Mucosa of gallbladder (tissue), 1 donor: Measurements from ENCODE around the gene SCUBE1. TPM values are rescaled to one million over a fixed set of nuclear protein-coding genes. Genes with fewer than 3 reads are reported as not detected.

Experiments used
- DNase-seq: peaks from one replicate; pipeline ENCODE4 v3.0.0-alpha.2; 2020; ENCODE audit warnings: low spot score
- total RNA-seq: library from RNA; stranded (reverse); gene quantifications from one replicate; pipeline ENCODE4 v1.2.1, GENCODE V29; 2021
- donor health status: DM: no; HTN: no; CAD: no.

Gene SCUBE1
- total RNA-seq = 1.7 TPM

- DNase-seq = peak; percentile 61
Observed at GRCh38 chr22:43343262-43343669, at the start of gene SCUBE1. Gene SCUBE1 (minus strand): TSS chr22:43343372. CDS start chr22:43343261, 111 bp downstream.

- no peak for DNase-seq
Observed at GRCh38 chr22:43392385-43392989, 49.3 kb upstream of the SCUBE1 start.

DNA sequence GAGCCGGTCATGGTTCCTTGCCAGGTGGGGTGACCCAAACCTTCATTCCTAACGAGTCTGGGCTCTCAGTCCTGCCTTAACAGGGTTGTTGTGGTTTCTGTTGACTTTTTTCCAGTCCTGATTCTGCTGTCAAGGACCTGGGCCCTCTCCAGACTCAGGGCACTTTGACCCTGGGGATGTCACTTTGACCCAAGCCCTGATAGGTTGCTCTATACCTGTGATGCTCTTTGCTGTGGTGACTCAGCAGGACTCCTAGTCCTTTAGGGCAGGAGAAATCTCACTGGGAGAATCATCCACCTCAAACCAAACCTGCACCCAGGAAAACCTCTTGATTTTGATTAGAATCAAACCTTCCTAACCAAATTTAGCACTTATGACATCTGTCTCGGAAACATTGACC is 48.1 kb upstream of the SCUBE1 start:
- DNase-seq = no peak

GRCh38 chr22:43390872-43391271 is 47.7 kb upstream of the SCUBE1 start:
- no peak for DNase-seq

DNA sequence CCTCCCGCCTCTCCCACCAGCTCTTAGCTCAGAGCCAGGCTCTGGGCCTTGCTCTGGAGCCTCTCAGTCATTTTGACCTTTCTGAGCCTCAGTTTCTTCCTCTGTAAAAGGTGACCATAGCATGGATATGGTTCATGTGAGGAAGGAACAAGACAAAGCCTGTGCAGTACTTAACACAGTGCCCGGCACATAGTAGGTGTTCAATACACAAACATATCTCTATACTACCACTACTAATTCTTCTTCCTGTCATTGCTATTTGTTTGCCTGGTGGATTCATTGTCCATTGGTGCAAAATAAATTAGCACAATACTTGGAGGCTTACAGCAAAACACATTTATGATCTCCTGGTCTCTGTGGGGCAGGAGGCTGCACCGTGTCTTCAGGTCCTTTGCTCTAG is 47.0 kb upstream of the SCUBE1 start:
- DNase-seq = no peak

GRCh38 chr22:43389227-43389836 is 46.2 kb upstream of the SCUBE1 start:
- DNase-seq = no peak

GRCh38 chr22:43388420-43388851 is 45.3 kb upstream of the SCUBE1 start:
- peak; percentile 72 for DNase-seq

DNA sequence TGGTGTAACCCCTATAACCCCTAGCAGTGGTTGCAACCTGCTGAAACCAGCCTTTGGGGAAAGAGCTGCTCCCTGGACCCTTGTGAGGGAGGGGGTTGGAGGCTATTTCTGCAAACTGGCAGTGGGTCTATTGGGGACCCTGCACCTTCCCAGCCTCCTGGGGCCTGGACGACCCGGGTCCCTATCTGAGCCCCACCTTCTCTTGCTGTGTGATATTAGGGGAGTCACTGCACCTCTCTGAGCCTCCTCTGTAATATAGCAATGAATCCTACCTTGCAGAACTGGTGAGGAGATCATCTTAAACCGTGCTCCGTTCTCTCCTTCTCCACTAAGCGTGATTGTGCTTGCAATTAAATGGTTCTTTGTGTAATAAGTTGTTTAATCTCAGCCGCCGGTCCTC is 44.6 kb upstream of the SCUBE1 start:
- DNase-seq = no peak

DNA sequence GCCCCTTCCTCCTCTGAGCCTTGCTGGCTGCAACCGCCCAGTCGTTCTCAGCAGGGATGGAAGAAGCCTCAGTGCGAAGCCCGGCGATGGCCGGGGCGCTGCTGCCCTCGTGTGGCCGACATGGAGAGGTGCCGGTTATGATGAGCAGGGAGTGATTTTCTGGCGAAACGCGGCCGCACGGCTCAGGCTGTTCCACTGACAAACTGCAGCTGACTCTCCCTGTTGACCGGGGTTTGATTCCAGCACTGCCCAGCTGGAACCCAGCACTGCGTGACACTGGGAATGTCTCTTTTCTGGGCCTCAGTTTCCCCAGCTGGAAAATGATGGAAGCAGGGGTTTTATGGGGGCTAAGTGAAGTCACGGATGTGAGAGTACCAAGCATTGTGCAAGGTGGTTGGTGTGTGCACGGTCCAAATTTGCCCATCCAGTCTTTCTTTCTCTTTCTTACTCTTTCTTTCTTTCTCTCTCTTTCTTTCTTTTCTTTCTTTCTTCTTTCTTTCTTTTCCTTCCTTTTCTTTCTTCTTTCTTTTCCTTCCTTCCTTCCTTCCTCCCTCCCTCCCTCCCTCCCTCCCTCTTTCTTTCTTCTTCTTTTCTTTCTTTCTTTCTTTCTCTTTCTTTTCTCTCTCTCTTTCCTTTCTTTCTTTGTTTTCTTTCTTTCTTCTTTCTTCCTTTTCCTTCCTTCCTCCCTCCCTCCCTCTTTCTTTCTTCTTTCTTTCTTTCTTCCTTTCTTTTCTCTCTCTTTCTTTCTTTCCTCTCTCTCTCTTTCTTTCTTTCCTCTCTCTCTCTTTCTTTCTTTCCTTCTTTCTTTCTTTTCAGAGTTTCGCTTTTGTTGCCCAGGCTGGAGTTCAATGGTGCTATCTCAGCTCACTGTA is 42.8 kb upstream of the SCUBE1 start:
- DNase-seq = peak; percentile 81

DNA sequence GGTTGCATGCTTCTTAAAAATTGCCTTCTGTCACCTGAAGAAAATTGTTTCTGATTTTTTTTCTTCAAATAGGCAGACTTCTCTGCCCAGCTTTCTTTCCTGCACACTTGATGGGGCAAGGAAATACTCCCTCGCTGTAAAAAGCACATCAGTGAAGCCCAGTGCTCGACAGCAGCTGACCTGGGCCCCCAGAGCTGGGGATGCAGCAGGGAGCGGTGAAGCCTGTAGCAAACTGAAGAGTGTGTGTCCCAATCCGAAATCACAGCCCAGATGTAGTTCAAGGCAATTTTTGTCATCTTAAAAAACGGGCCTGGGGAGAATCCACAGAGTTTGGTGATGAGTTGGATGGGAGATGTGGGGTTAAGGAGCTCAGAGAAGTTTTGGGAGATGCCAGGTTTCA is 41.7 kb upstream of the SCUBE1 start:
- no peak for DNase-seq

GRCh38 chr22:43381693-43382092 is 38.5 kb upstream of the SCUBE1 start:
- no peak for DNase-seq

DNA sequence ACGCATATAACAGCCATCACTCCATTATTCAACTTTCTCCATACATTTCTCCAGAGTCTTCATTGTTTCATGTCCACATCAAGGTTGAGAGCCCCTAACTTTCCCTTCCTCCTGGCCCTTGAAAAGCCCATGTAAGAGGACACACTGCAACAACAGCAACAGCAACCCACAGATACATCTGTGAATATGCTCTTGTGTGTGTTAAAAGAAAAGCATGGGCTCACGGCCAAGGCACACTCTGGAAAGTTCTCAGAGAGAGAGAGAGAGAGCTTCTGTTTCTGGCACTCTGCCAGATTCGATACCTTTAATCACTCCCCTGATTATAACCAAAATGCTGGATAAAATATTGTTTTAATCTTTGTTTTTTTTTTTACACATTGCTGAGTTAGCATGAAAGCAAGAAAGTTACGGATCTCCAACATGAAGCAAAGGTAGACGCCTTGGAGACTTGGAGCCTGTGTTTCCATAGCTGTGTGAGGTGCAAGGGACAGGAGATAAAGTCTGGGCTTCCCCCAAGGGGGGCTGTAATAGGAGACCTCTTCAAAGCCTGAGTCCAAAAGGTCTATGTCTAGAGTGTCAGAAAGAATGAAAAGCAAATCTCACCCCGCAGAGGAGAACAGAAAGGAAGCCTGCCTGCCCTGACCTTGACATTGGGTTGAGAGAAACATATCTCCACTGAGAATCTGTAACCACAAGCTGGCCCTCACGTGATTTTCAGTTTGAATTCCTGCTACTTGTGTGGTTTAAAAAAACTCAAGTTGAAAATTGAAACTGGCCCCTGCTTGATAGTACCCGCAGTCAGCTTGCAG is 34.9 kb upstream of the SCUBE1 start:
- DNase-seq = peak; percentile 21

- DNase-seq = no peak
Observed at GRCh38 chr22:43377548-43377895, 34.4 kb upstream of the SCUBE1 start.

DNA sequence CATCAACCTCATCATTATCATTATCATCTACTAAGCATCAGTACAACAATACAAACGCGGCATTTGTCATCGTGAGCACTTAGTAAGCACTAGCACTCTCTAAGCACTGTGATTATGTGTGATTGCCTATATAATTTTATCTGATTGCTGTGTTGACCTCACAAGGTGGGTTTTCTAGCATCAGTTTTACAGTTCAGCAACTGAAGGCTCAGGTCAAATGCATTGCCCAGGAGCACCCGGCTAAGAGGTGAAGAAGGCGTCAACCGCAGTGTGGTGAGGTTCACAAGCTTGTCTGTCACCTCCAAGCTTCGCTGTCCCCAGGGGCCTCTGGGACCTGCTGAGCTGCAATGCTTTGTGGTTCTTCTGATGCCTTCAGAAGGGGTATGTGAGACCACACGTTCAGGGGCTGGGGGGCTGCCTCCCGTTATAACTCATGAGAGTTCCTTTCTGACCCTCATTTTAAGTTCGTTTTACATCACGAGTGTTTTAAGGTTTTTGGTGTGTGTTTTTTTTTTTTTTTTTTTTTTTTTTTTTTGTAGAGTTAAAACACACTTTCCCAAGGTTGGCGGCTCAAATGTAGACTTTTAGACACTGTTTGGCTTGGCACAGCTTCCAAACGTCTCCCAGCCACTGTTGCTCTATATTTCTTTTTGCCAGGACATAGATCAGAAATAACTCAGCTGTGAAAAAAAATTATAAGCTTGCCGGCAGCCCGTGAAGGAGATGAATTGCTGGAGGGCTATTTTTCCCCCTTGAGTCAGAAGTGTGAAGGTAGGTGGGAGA is 33.8 kb upstream of the SCUBE1 start:
- DNase-seq = no peak

DNA sequence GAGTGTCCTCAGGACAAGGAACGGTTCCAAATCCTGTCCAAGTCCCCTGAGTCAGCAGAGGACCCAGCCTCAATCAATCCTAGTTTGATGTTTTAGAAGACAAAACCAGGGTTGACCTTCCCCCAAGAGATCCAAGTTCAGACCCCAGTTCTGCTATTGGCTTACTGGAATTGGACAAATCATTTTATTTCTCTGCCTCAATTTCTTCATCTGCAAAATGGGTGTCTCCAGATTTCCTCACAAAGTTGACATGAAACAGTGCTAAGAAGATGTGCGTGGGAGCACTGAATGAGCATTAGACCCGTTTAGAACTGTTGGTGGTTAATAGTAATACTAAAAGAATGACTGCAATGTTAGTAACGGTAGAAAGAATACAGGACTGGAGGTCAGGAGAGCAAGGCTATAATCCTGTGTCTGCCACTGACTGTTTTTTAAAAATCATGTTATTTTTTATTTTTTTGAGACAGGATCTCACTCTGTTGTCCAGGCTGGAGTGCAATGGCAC is 32.8 kb upstream of the SCUBE1 start:
- no peak for DNase-seq

DNA sequence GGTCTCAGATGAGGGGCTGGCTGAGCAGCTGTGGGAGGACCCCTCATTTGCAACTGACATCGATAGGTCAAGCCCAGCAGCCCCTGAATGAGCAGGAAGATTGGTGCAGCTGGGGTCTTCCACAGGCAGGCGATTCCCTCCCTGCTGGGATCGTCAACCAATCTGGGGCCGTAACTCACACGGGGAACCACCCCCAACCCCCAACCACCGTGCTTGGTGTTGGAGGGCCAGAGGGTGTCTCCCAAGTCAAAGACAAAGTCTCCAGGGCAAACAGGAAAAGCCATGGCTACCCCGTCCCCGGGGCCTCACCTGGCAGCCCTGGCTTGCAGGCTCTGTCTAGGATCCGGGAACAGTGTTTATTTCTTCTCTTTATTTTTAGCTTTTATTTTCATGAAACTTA is 26.9 kb upstream of the SCUBE1 start:
- no peak for DNase-seq

DNA sequence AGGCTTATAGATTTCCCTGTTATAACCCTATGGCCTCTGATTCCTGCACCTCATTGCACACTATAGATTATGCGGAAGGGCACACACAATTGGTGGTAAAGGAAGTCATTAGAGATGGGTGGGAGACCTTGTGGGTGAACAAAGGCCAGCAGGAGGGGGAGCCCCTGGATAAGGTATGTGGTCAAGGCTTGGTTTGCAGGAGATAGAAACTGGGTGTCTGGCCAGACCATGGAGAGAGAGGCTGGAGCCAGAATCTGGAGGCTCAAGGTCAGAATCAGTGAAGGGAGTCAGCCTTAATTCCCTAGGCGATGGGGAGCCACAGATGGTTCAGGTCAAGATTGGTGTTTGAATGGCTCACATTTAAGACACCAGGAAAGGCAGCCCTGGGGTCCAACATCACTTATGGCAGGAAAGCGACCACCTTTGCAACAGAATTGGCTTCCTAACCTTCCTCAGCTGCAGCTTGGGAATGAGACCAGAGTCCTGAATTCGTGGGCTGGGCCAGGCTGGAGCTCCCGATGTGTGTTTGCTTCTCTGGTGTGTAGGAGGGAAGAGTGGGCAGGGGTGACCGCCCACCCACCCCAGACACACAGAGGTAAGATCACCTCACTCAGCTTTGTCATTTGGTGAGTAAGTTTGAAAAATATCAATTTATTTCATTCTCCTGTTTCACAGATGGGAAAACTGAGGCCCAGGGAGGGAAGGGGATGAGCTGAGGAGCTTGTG is 22.7 kb upstream of the SCUBE1 start:
- DNase-seq = no peak

GRCh38 chr22:43364169-43364435 is 20.9 kb upstream of the SCUBE1 start:
- DNase-seq = no peak

DNA sequence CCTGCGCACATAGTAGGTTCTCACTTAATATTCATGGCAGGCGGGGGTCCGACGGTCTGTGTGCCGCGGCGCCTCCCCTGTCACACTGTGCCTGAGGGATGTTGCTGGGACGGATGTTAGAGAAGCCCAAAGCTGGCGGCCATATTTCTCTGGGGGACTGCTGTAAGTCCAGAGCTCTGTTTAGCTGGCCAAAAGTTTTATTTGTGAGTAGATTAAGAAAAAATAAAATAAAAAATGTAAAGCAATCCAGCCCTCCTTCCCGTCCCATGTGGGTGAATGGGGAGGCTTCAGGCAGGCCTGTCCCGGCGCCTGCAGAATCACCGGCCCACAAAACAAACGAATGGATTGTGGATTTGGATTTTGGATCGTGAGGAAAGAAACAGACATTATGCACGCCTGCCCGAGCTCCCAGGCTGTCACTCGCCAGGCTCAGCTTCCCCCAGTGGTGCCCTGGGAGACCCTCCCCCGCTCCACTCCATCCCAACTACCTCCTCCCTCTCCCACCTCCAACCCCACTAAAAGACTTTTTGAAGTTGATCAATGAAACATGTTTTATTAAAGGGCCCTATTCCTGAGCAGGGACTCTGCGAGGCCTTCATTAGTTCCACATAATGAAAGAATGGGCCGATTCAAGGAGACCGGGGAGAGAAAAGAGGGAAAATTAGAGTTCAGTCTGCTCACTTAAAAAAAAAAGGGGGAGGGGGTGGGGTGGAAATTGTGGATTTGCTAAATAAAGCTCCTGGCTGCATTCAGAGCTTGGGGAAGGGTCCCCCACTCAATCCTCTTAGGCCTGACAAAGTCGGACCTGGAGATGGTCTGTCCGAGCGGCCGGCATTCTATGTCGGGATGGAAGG is 20.4 kb upstream of the SCUBE1 start:
- DNase-seq = no peak

- no peak for DNase-seq
Observed at GRCh38 chr22:43360576-43360975, 17.4 kb upstream of the SCUBE1 start.
